K562 (cell line): ENCODE data around the gene ANO7. TPM values are rescaled to one million over a fixed set of nuclear protein-coding genes. Genes with fewer than 3 reads are reported as not detected.
A peak's percentile ranks its signal among the peaks of the same experiment; 100 is the strongest.

Experiments
- CBX8 ChIP-seq: fragments of 200-600 bp; sonication (generic); IDR thresholded peaks from 2 replicates; pipeline ENCODE4 v1.6.1; 2012; ENCODE audit warnings: borderline replicate concordance, mixed run types, low read depth, mild to moderate bottlenecking, moderate library complexity, mixed read lengths, low read length, control low read depth, inconsistent platforms; ENCODE audit not compliant: poor library complexity, severe bottlenecking; ENCODE audit errors: extremely low read depth
- GABPB1 ChIP-seq: sonication (generic); formaldehyde crosslinking; IDR thresholded peaks from 2 replicates; pipeline ENCODE4 v1.8.0; 2022; ENCODE audit warnings: mild to moderate bottlenecking, missing genetic modification reagents
- HMG20A ChIP-seq: fragments of 450-650 bp; formaldehyde crosslinking; conservative IDR thresholded peaks from 2 replicates; pipeline ENCODE4 v1.4.0; 2020; ENCODE audit warnings: mild to moderate bottlenecking, mixed read lengths
- HNRNPK ChIP-seq: fragments of 200-400 bp; formaldehyde crosslinking; IDR thresholded peaks from one replicate; pipeline ENCODE4 v1.6.1; 2018; ENCODE audit warnings: mild to moderate bottlenecking, low read depth, low read length; ENCODE audit not compliant: poor library complexity, severe bottlenecking
- KAT8 ChIP-seq: fragments of 450-650 bp; IDR thresholded peaks from 2 replicates; pipeline ENCODE4 v1.6.1; 2016; ENCODE audit warnings: low read depth, mild to moderate bottlenecking
- NFXL1 ChIP-seq: fragments of 450-650 bp; formaldehyde crosslinking; IDR thresholded peaks from 2 replicates; pipeline ENCODE4 v1.4.0; 2021; ENCODE audit warnings: mild to moderate bottlenecking
- SMARCA5 ChIP-seq: fragments of 450-650 bp; IDR thresholded peaks from 2 replicates; pipeline ENCODE4 v1.6.1; 2016
- USF1 ChIP-seq: sonication (generic); formaldehyde crosslinking; IDR thresholded peaks from 2 replicates; pipeline ENCODE4 v1.9.0; 2022; ENCODE audit warnings: mild to moderate bottlenecking, missing genetic modification reagents
- ZNF134 ChIP-seq: fragments of 250-450 bp; sonication (Bioruptor Pico); conservative IDR thresholded peaks from 2 replicates; pipeline ENCODE4 v1.4.0; 2020
- ZNF316 ChIP-seq: fragments of 450-650 bp; IDR thresholded peaks from 2 replicates; pipeline ENCODE4 v1.6.1; 2016
- ZNF609 ChIP-seq: sonication (generic); formaldehyde crosslinking; IDR thresholded peaks from 2 replicates; pipeline ENCODE4 v1.8.1; 2023; ENCODE audit warnings: missing genetic modification reagents, mild to moderate bottlenecking, borderline replicate concordance
- polyA plus RNA-seq, 8 experiments: library from polyadenylated mRNA; depleted of rRNA in 4 of 8; stranded (reverse) in 5 of 8; unstranded in 3 of 8; fragments of >200 nt; fragmentation: Nextera tagmentation in 2 of 8; fragmentation: Illumina TruSeq in 1 of 8; extraction: Ambion mirVana in 2 of 8; extraction: Trizol in 1 of 8; gene quantifications; 2 replicates each; pipeline versions ENCODE4 v1.2.1 to v1.2.3, GENCODE V29; 2011 to 2014; ENCODE audit warnings: inconsistent platforms in 1 of 8, missing spikeins in 1 of 8
- total RNA-seq, 7 experiments: library from RNA; depleted of rRNA in 6 of 7; stranded (reverse); fragments of >200 nt in 6 of 7; fragmentation: Illumina TruSeq in 2 of 7; extraction: Trizol in 2 of 7; gene quantifications; 2 replicates each; pipeline versions ENCODE4 v1.2.1 to v1.2.3, GENCODE V29; 2011 to 2021; ENCODE audit warnings: low replicate concordance in 1 of 7
- TF ChIP-seq, protein P1 (sequence below), 2 experiments: fragments of 450-650 bp in 1 of 2; sonication (generic) in 1 of 2; formaldehyde crosslinking in 1 of 2; IDR thresholded peaks; 2 replicates each; pipeline versions ENCODE4 v1.7.1 to v1.9.0; 2016 to 2022; ENCODE audit warnings: inconsistent platforms in 1 of 2, mild to moderate bottlenecking in 1 of 2, missing genetic modification reagents in 1 of 2

The ANO7 gene
- total and polyA plus RNA-seq, 9 of the 15 experiments (the other 6 are each of a cell fraction or from before 2014, with no cell fraction given), result 0.28 to 5.1 (median 1.1) TPM

DNA sequence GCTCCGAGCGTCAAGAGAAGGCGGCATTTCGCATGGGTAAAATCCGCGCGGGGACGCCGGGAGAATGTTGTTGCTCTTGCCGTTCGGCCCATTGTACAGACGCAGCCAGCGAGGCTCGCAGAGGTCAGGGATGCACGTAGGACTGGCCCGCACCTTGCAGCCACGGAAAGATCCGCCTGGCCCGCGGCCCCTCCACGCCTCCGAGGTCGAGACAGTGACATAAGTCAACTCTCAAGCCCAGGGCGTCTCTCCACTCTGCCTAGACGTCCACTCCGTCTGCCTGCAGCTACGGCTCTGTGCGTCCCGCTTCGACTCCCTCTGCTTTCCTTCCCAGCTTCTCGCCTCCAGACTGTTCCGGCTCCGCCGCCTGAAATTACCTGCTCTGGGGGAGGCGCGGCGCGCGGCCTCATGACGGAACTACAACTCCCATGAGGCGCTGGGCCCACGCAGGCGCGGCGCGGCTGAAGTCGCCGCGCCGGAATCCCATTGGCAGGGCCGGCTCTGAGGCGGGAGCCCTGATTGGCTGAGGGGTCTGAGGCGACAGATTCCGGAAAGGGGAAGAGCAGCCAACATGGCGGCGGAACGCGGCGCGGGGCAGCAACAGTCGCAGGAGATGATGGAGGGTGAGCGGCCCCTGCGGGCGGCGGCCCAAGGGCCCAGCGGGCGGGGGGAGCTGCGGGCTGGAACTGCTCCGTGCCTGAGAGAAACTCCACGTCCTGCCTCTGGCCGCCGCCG lies 38.4 kb upstream of the ANO7 start, which contains the start of gene PPP1R7 (continued):
- TF ChIP-seq, protein P1, sequence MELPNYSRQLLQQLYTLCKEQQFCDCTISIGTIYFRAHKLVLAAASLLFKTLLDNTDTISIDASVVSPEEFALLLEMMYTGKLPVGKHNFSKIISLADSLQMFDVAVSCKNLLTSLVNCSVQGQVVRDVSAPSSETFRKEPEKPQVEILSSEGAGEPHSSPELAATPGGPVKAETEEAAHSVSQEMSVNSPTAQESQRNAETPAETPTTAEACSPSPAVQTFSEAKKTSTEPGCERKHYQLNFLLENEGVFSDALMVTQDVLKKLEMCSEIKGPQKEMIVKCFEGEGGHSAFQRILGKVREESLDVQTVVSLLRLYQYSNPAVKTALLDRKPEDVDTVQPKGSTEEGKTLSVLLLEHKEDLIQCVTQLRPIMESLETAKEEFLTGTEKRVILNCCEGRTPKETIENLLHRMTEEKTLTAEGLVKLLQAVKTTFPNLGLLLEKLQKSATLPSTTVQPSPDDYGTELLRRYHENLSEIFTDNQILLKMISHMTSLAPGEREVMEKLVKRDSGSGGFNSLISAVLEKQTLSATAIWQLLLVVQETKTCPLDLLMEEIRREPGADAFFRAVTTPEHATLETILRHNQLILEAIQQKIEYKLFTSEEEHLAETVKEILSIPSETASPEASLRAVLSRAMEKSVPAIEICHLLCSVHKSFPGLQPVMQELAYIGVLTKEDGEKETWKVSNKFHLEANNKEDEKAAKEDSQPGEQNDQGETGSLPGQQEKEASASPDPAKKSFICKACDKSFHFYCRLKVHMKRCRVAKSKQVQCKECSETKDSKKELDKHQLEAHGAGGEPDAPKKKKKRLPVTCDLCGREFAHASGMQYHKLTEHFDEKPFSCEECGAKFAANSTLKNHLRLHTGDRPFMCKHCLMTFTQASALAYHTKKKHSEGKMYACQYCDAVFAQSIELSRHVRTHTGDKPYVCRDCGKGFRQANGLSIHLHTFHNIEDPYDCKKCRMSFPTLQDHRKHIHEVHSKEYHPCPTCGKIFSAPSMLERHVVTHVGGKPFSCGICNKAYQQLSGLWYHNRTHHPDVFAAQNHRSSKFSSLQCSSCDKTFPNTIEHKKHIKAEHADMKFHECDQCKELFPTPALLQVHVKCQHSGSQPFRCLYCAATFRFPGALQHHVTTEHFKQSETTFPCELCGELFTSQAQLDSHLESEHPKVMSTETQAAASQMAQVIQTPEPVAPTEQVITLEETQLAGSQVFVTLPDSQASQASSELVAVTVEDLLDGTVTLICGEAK (IDR thresholded peaks at IDR 0.05), result peak; percentile 54; the same call in 1 of the 2 replicates
- TF ChIP-seq, protein P1 (CRISPR knock-in tag; IDR thresholded peaks at IDR 0.05), result no peak
- TF ChIP-seq GABPB1 (CRISPR knock-in tag) (peak; percentile 67; the same call in 1 of the 2 replicates), ZNF609 (CRISPR knock-in tag) (no peak), USF1 (CRISPR knock-in tag) (no peak), CBX8 (no peak), NFXL1 (CRISPR knock-in tag) (no peak), KAT8 (no peak), HMG20A (CRISPR knock-in tag) (no peak), ZNF316 (no peak), HNRNPK (no peak), SMARCA5 (peak; percentile 94), ZNF134 (CRISPR knock-in tag) (no peak)
